H9 (cell line): ENCODE measurements around the gene ELF3. TPM values are rescaled to one million over a fixed set of nuclear protein-coding genes. Genes with fewer than 3 reads are reported as not detected.

ENCODE experiments used
- DNase-seq: peaks from one replicate; pipeline ENCODE4 v3.0.0-alpha.2; 2017
- H2AFZ ChIP-seq: one replicate; pipeline ENCODE4 v1.6.1; 2013; ENCODE audit warnings: mild to moderate bottlenecking, low read length, control low read depth, moderate library complexity
- H2AK5ac ChIP-seq: 2 replicates; pipeline ENCODE4 v1.6.1; 2013; ENCODE audit warnings: low read length, control low read depth, mixed read lengths; ENCODE audit not compliant: insufficient read length
- H2BK120ac ChIP-seq: one replicate; pipeline ENCODE4 v1.6.1; 2013; ENCODE audit warnings: low read depth, mild to moderate bottlenecking, low read length, control low read depth, inconsistent platforms; ENCODE audit not compliant: poor library complexity, severe bottlenecking
- H2BK12ac ChIP-seq: 2 replicates; pipeline ENCODE4 v1.6.1; 2013; ENCODE audit warnings: low read length, control low read depth, mixed read lengths, low read depth; ENCODE audit not compliant: insufficient read length
- H2BK15ac ChIP-seq: 2 replicates; pipeline ENCODE4 v1.6.1; 2013; ENCODE audit warnings: low read depth, low read length, control low read depth
- H2BK20ac ChIP-seq: one replicate; pipeline ENCODE4 v1.6.1; 2013; ENCODE audit warnings: low read depth, mild to moderate bottlenecking, low read length, control low read depth, inconsistent platforms; ENCODE audit not compliant: poor library complexity, severe bottlenecking
- H2BK5ac ChIP-seq: 2 replicates; pipeline ENCODE4 v1.6.1; 2013; ENCODE audit warnings: low read length, control low read depth, mixed read lengths; ENCODE audit not compliant: insufficient read length
- H3K14ac ChIP-seq: 2 replicates; pipeline ENCODE4 v1.6.1; 2013; ENCODE audit warnings: low read length, control low read depth; ENCODE audit not compliant: insufficient read depth
- H3K18ac ChIP-seq: 2 replicates; pipeline ENCODE4 v1.6.1; 2013; ENCODE audit warnings: low read depth, mild to moderate bottlenecking, mixed read lengths, low read length, control low read depth; ENCODE audit not compliant: insufficient read length
- H3K23ac ChIP-seq: 2 replicates; pipeline ENCODE4 v1.6.1; 2013; ENCODE audit warnings: low read length, control low read depth, mixed read lengths, low read depth; ENCODE audit not compliant: insufficient read length
- H3K23me2 ChIP-seq: 2 replicates; pipeline ENCODE4 v1.6.1; 2013; ENCODE audit warnings: low read depth, mild to moderate bottlenecking, mixed read lengths, low read length, control low read depth; ENCODE audit not compliant: insufficient read length, poor library complexity, severe bottlenecking
- H3K27ac ChIP-seq: 2 replicates; pipeline ENCODE4 v1.5.1; 2013; ENCODE audit warnings: low read length, control low read depth, mixed read lengths, low read depth; ENCODE audit not compliant: insufficient read length
- H3K27me3 ChIP-seq: 2 replicates; pipeline ENCODE4 v1.6.1; 2013; ENCODE audit warnings: low read length, control low read depth, inconsistent platforms; ENCODE audit not compliant: insufficient read depth
- H3K4ac ChIP-seq: 2 replicates; pipeline ENCODE4 v1.6.1; 2013; ENCODE audit warnings: low read depth, mild to moderate bottlenecking, control low read depth, inconsistent platforms, low read length, moderate library complexity
- H3K4me1 ChIP-seq: 2 replicates; pipeline ENCODE4 v1.6.1; 2013; ENCODE audit warnings: low read length, control low read depth, inconsistent platforms; ENCODE audit not compliant: insufficient read depth
- H3K4me2 ChIP-seq: 2 replicates; pipeline ENCODE4 v1.6.1; 2013; ENCODE audit warnings: low read length, control low read depth, mixed read lengths; ENCODE audit not compliant: insufficient read length, insufficient read depth
- H3K56ac ChIP-seq: 2 replicates; pipeline ENCODE4 v1.6.1; 2013; ENCODE audit warnings: low read depth, mild to moderate bottlenecking, mixed read lengths, low read length, control low read depth; ENCODE audit not compliant: insufficient read length
- H3K79me1 ChIP-seq: 2 replicates; pipeline ENCODE4 v1.6.1; 2013; ENCODE audit warnings: low read depth, mild to moderate bottlenecking, moderate library complexity, low read length, control low read depth, inconsistent platforms; ENCODE audit not compliant: insufficient read depth, poor library complexity, severe bottlenecking
- H3K79me2 ChIP-seq: 2 replicates; pipeline ENCODE4 v1.6.1; 2013; ENCODE audit warnings: low read length, control low read depth, inconsistent platforms; ENCODE audit not compliant: insufficient read depth
- H3K9ac ChIP-seq: 2 replicates; pipeline ENCODE4 v1.6.1; 2013; ENCODE audit warnings: low read length, control low read depth, mixed read lengths; ENCODE audit not compliant: insufficient read length; ENCODE audit errors: extremely low read depth
- H3K9me3 ChIP-seq: one replicate; pipeline ENCODE4 v1.6.1; 2013; ENCODE audit warnings: low read depth, low read length, inconsistent platforms; ENCODE audit not compliant: control insufficient read depth
- H3T11ph ChIP-seq: one replicate; pipeline ENCODE4 v1.6.1; 2013; ENCODE audit warnings: mild to moderate bottlenecking, low read length, control low read depth, inconsistent platforms
- H4K20me1 ChIP-seq: one replicate; pipeline ENCODE4 v1.6.1; 2013; ENCODE audit not compliant: control insufficient read depth, insufficient read length, insufficient read depth
- H4K5ac ChIP-seq: 2 replicates; pipeline ENCODE4 v1.6.1; 2013; ENCODE audit warnings: low read depth, mild to moderate bottlenecking, mixed read lengths, low read length, control low read depth; ENCODE audit not compliant: insufficient read length
- H4K8ac ChIP-seq: replicated peaks from 2 replicates; pipeline ENCODE4 v1.6.1; 2013; ENCODE audit warnings: low read length, control low read depth, mixed read lengths, low read depth; ENCODE audit not compliant: insufficient read length
- H4K91ac ChIP-seq: 2 replicates; pipeline ENCODE4 v1.6.1; 2013; ENCODE audit warnings: low read depth, mild to moderate bottlenecking, moderate library complexity, mixed read lengths, low read length, control low read depth; ENCODE audit not compliant: insufficient read length
- H3K27ac Mint-ChIP-seq, 3 experiments: 2 replicates in 2 of 3; 3 replicates in 1 of 3; pipeline ENCODE4 v1.8.0; 2020 to 2021; ENCODE audit warnings: mixed read lengths in 3 of 3, mild to moderate bottlenecking in 1 of 3, moderate library complexity in 1 of 3
- H3K27me3 Mint-ChIP-seq: 2 replicates; pipeline ENCODE4 v1.8.0; 2021; ENCODE audit warnings: low read depth, mild to moderate bottlenecking, moderate library complexity, mixed read lengths
- H3K36me3 Mint-ChIP-seq, 3 experiments: 2 replicates in 2 of 3; 3 replicates in 1 of 3; pipeline ENCODE4 v1.8.0; 2020 to 2021; ENCODE audit warnings: low read depth in 3 of 3, mixed read lengths in 3 of 3; ENCODE audit not compliant: insufficient read depth in 1 of 3
- H3K4me1 Mint-ChIP-seq, 2 experiments: 2 replicates each; pipeline ENCODE4 v1.8.0; 2020; ENCODE audit warnings: mixed read lengths in 2 of 2
- H3K4me3 Mint-ChIP-seq, 2 experiments: 2 replicates in 1 of 2; 3 replicates in 1 of 2; pipeline ENCODE4 v1.8.0; 2020 to 2021; ENCODE audit warnings: mild to moderate bottlenecking in 2 of 2, mixed read lengths in 2 of 2, moderate library complexity in 1 of 2
- H3K9me3 Mint-ChIP-seq, 2 experiments: 2 replicates in 1 of 2; 3 replicates in 1 of 2; pipeline ENCODE4 v1.8.0; 2020; ENCODE audit warnings: mild to moderate bottlenecking in 2 of 2, mixed read lengths in 2 of 2, moderate library complexity in 1 of 2
- CTCF ChIP-seq: fragments of 200-600 bp; sonication (generic); conservative IDR thresholded peaks from 3 replicates; pipeline ENCODE4 v1.8.0; 2021; ENCODE audit warnings: antibody characterized with exemption, mild to moderate bottlenecking
- WGBS: extraction: QIAGEN DNeasy Blood & Tissue Kit; methylation state at CpG from one replicate; pipeline ENCODE4 v1.1.7; 2013; ENCODE audit warnings: missing lambda C conversion rate, low lambda C conversion rate, mixed read lengths; ENCODE audit not compliant: insufficient read length; ENCODE audit errors: extremely low coverage; 5-methylcytosine and 5-hydroxymethylcytosine counted together
- total RNA-seq: library from RNA; stranded (reverse); gene quantifications from 2 replicates; pipeline ENCODE4 v1.2.1, GENCODE V29; 2021

The ELF3 gene
- total RNA-seq, 1 experiment from 2014 or later = 10.4 TPM

GRCh38 chr1:201966171-201966570 is 44.2 kb upstream of the ELF3 start:
- Histone ChIP-seq H4K5ac (no peak overlapping the region), H2BK12ac (no peak overlapping the region), H3K23me2 (no peaks in the 10 kb centered on the region), H2AK5ac (no peak overlapping the region), H3K27me3 (no peaks in the 10 kb centered on the region), H3K23ac (no peak overlapping the region), H3K27ac (no peak overlapping the region), H3K9me3 (no peaks in the 10 kb centered on the region), H4K8ac (no peak overlapping the region), H3K56ac (no peak overlapping the region), H3K18ac (no peak overlapping the region), H2AFZ (no peak overlapping the region), H3K79me2 (no peaks in the 10 kb centered on the region), H4K91ac (no peak overlapping the region), H3K4ac (no peak overlapping the region), H3K4me1 (no peaks in the 10 kb centered on the region), H2BK5ac (no peak overlapping the region), H2BK15ac (no peak overlapping the region), H2BK20ac (no peak overlapping the region), H3K4me2 (no peak overlapping the region), H3K9ac (no peak overlapping the region), H3K14ac (no peak overlapping the region), H3T11ph (no peak overlapping the region), H4K20me1 (no peaks in the 10 kb centered on the region), H2BK120ac (no peak overlapping the region), H3K79me1 (no peaks in the 10 kb centered on the region)
- no peak for TF ChIP-seq CTCF
- DNase-seq = no peak
- Mint-ChIP-seq H3K9me3 (no peaks in the 10 kb centered on the region), H3K4me1 (no peaks in the 10 kb centered on the region), H3K36me3 (peaks cover 41 to 86% (median 86%) of the 10 kb centered on the region in 3 experiments), H3K4me3 (no peak overlapping the region), H3K27me3 (no peaks in the 10 kb centered on the region), H3K27ac (no peak overlapping the region)
- no CpG with 5 or more reads among the region's 5 CpGs for WGBS
